OCI-LY1 (cell line): ENCODE measurements around the gene UMAD1.

Source experiments
- H2AFZ ChIP-seq: fragments of 200-600 bp; sonication (generic), shearing (Covaris generic); 2 replicates; pipeline ENCODE4 v1.6.0; 2014; ENCODE audit warnings: antibody characterized with exemption, mild to moderate bottlenecking, low read length
- H3F3A ChIP-seq: fragments of 200-600 bp; sonication (generic), shearing (Covaris generic); 2 replicates; pipeline ENCODE4 v1.6.0; 2014; ENCODE audit warnings: mild to moderate bottlenecking, antibody characterized with exemption, low read length, moderate library complexity; ENCODE audit not compliant: insufficient read depth
- H3K27ac ChIP-seq: fragments of 200-600 bp; sonication (generic); 2 replicates; pipeline ENCODE4 v1.5.1; 2014; ENCODE audit warnings: low read length, mixed run types, mild to moderate bottlenecking, low read depth; ENCODE audit not compliant: poor library complexity, severe bottlenecking
- H3K27me3 ChIP-seq: fragments of 200-600 bp; sonication (generic); 2 replicates; pipeline ENCODE4 v1.6.0; 2014; ENCODE audit warnings: antibody characterized with exemption, mild to moderate bottlenecking, low read length, moderate library complexity; ENCODE audit not compliant: insufficient read depth
- H3K36me3 ChIP-seq: fragments of 200-600 bp; sonication (generic); 2 replicates; pipeline ENCODE4 v1.6.1; 2014; ENCODE audit warnings: mild to moderate bottlenecking, antibody characterized with exemption, low read length, moderate library complexity, mixed read lengths; ENCODE audit not compliant: insufficient read depth
- H3K4me1 ChIP-seq: fragments of 200-600 bp; sonication (generic); 2 replicates; pipeline ENCODE4 v1.5.1; 2014; ENCODE audit warnings: mild to moderate bottlenecking, low read length, moderate library complexity; ENCODE audit not compliant: insufficient read depth, severe bottlenecking
- H3K4me2 ChIP-seq: fragments of 200-600 bp; sonication (generic), shearing (Covaris generic); 2 replicates; pipeline ENCODE4 v1.6.1; 2014; ENCODE audit warnings: low read length
- H3K4me3 ChIP-seq: fragments of 200-600 bp; sonication (generic); 2 replicates; pipeline ENCODE4 v1.5.1; 2014; ENCODE audit warnings: low read length, low read depth, mild to moderate bottlenecking, mixed read lengths; ENCODE audit not compliant: poor library complexity, severe bottlenecking
- H3K79me2 ChIP-seq: fragments of 200-600 bp; shearing (Covaris generic); 2 replicates; pipeline ENCODE4 v1.6.1; 2016; ENCODE audit warnings: mixed run types, low read length, mixed read lengths; ENCODE audit not compliant: insufficient read depth
- H3K9ac ChIP-seq: fragments of 200-600 bp; sonication (generic), shearing (Covaris generic); 2 replicates; pipeline ENCODE4 v1.6.1; 2014; ENCODE audit warnings: mild to moderate bottlenecking, low read length, mixed read lengths
- H3K9me2 ChIP-seq: fragments of 200-600 bp; sonication (generic), shearing (Covaris generic); 2 replicates; pipeline ENCODE4 v1.6.1; 2014; ENCODE audit warnings: low read depth, mild to moderate bottlenecking, low read length, mixed read lengths
- H3K9me3 ChIP-seq: fragments of 200-600 bp; shearing (Covaris generic); 2 replicates; pipeline ENCODE4 v1.6.1; 2014; ENCODE audit warnings: low read length, mixed read lengths
- H4K20me1 ChIP-seq: fragments of 200-600 bp; sonication (generic), shearing (Covaris generic); 2 replicates; pipeline ENCODE4 v1.6.0; 2016; ENCODE audit warnings: mild to moderate bottlenecking, low read length; ENCODE audit not compliant: insufficient read depth
- CTCF ChIP-seq: fragments of 200-600 bp; sonication (generic), shearing (Covaris generic); IDR thresholded peaks from 2 replicates; pipeline ENCODE4 v1.5.1; 2017; ENCODE audit warnings: mild to moderate bottlenecking, antibody characterized with exemption, low read length, moderate library complexity, mixed read lengths
- EZH2 ChIP-seq: fragments of 200-600 bp; sonication (generic), shearing (Covaris generic); IDR thresholded peaks from 2 replicates; pipeline ENCODE4 v1.8.0; 2017; ENCODE audit warnings: borderline replicate concordance, mixed run types, mild to moderate bottlenecking, antibody characterized with exemption, low read length, moderate library complexity, mixed read lengths

Gene UMAD1

GRCh38 chr7:7738622-7739021, 98.1 kb downstream of the UMAD1 start:
- Histone ChIP-seq H3K4me2 (no peak overlapping the region), H3K79me2 (no peaks in the 10 kb centered on the region), H3F3A (no peaks in the 10 kb centered on the region), H3K36me3 (no peaks in the 10 kb centered on the region), H3K4me1 (peaks cover 18% of the 10 kb centered on the region), H3K9ac (no peak overlapping the region), H4K20me1 (no peaks in the 10 kb centered on the region), H3K9me2 (no peaks in the 10 kb centered on the region), H2AFZ (no peak overlapping the region), H3K4me3 (no peak overlapping the region), H3K27ac (no peak overlapping the region), H3K9me3 (no peaks in the 10 kb centered on the region; the same call in 1 of the 2 replicates), H3K27me3 (no peaks in the 10 kb centered on the region)
- TF ChIP-seq EZH2 (no peak), CTCF (no peak)

- H3K27me3 ChIP-seq, result no peaks in the 10 kb centered on the region
- no peak overlapping the region for H3K9ac ChIP-seq
- no peaks in the 10 kb centered on the region for H3F3A ChIP-seq
- H3K9me3 ChIP-seq, result no peaks in the 10 kb centered on the region; the same call in 1 of the 2 replicates
- 0 out of 2 replicates have a peak overlapping the region, but pooled peaks have one; percentile 18 for H3K4me2 ChIP-seq
- H3K4me3 ChIP-seq, result no peak overlapping the region
- H3K79me2 ChIP-seq, result no peaks in the 10 kb centered on the region
- TF ChIP-seq CTCF (no peak), EZH2 (no peak)
- H2AFZ ChIP-seq, result no peak overlapping the region
- H3K4me1 ChIP-seq, result peaks cover 18% of the 10 kb centered on the region
- H3K27ac ChIP-seq, result peak overlapping the region; percentile 43
- H3K36me3 ChIP-seq, result no peaks in the 10 kb centered on the region
- no peaks in the 10 kb centered on the region for H4K20me1 ChIP-seq
- H3K9me2 ChIP-seq, result no peaks in the 10 kb centered on the region
Measured at GRCh38 chr7:7739204-7740036, 98.9 kb downstream of the UMAD1 start.

GRCh38 chr7:7740037-7740355, 99.4 kb downstream of the UMAD1 start:
- TF ChIP-seq EZH2 (no peak), CTCF (no peak)
- H3K4me2 ChIP-seq, result no peak overlapping the region
- no peak overlapping the region for H3K4me3 ChIP-seq
- H2AFZ ChIP-seq, result no peak overlapping the region
- H3K4me1 ChIP-seq, result peaks cover 18% of the 10 kb centered on the region
- no peak overlapping the region for H3K9ac ChIP-seq
- H3K9me3 ChIP-seq, result no peaks in the 10 kb centered on the region; the same call in 1 of the 2 replicates
- H3K9me2 ChIP-seq, result no peaks in the 10 kb centered on the region
- no peaks in the 10 kb centered on the region for H3F3A ChIP-seq
- H3K27me3 ChIP-seq, result no peaks in the 10 kb centered on the region
- H3K79me2 ChIP-seq, result no peaks in the 10 kb centered on the region
- H3K36me3 ChIP-seq, result no peaks in the 10 kb centered on the region
- no peaks in the 10 kb centered on the region for H4K20me1 ChIP-seq
- peak overlapping the region; percentile 43 for H3K27ac ChIP-seq
